GM12891 (cell line): ENCODE results near the gene ARL6IP1.

Source experiments
- POLR2A ChIP-seq: IDR thresholded peaks from 2 replicates; pipeline ENCODE4 v1.6.1; 2011; ENCODE audit warnings: low read depth, low read length, control low read depth
- POLR2AphosphoS5 ChIP-seq: IDR thresholded peaks from 2 replicates; pipeline ENCODE4 v1.6.1; 2011; ENCODE audit warnings: low read depth, low read length, control low read depth
- POU2F2 ChIP-seq: IDR thresholded peaks from 2 replicates; pipeline ENCODE4 v1.6.1; 2011; ENCODE audit warnings: low read depth, mild to moderate bottlenecking, control low read depth, low read length, moderate library complexity
- TAF1 ChIP-seq: IDR thresholded peaks from 2 replicates; pipeline ENCODE4 v1.6.1; 2011; ENCODE audit warnings: low read depth, low read length, control low read depth

DNA sequence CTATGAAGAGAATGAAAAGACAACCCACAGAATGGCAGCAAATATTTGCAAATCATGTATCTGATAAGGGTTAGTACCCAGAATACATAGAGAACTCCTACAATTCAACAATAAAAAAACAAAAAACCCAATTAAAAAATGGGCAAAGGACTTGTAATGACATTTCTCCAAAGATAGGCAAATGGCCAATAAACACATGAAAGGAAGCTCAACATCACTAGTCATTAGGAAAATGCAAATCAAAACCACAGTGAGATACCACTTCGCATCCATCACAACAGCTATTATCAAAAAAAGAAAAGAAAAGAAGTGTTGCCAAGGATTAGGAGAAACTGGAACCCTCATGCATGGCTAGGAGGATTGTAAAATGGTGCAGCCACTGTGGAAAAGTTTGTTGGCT lies 45.1 kb upstream of the ARL6IP1 start:
- TF ChIP-seq TAF1 (no peak), POLR2A (no peak), POLR2AphosphoS5 (no peak), POU2F2 (no peak)
